ENCODE data around the gene TNRC18.

GRCh38 chr7:5278766-5279165 is 144.9 kb downstream of the TNRC18 start:
- TF ChIP-seq EZH2phosphoT487 (IDR thresholded peaks at IDR 0.05; ENCODE audit: insufficient read depth, low read depth): no peak
- TF ChIP-seq EZH2 (IDR thresholded peaks at IDR 0.05; ENCODE audit: insufficient read depth, poor library complexity, severe bottlenecking): no peak

Data from GM23248 (cell line).